ENCODE results near the gene CEL.

The CEL gene

DNA sequence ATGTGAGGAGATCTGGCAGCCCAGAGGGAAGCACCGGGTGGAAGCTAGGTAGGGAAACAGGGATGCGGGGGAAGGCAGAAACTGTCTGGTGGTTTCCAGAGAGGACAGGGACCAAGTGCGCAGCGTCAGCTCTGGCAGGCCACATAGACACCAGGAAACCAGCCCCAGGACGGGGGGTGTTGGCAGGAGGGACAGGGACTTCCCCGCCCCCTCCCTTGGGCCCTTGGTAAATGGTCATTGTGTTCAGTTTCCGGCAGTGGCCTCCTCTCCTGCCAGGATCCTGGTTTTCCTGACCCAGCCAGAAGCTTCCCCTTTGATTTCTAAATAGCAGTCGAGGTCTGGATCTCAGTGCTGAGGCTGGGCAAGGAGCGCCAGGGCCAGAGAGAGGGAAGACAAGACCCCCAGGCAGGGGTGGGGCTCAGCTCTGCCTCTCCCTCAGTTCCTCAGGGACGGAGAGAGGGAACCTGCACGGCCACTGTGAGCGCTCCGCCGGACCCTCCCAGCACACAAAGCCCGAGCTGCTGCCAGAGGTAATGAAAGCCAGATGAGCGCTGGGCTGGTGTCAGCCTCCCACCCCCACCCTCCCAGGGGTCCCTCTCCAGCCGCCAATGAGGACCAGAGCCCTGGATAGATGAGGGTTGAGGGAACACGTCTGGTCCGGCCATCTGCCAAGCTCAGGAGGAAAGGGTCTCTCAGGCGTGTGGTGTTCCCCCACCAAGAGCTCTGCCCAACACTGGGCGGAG lies 57.5 kb downstream of the CEL start:
- TF ChIP-seq RAD21 (IDR thresholded peaks at IDR 0.05; ENCODE audit: low read depth) (no peak), TCF12 (IDR thresholded peaks at IDR 0.05; ENCODE audit: low read depth) (no peak), YY1 (IDR thresholded peaks at IDR 0.05; ENCODE audit: low read depth) (no peak), FOXM1 (IDR thresholded peaks at IDR 0.05; ENCODE audit: borderline replicate concordance, low read depth) (no peak), NFIC (IDR thresholded peaks at IDR 0.05) (no peak)
- TF ChIP-seq, protein P1, sequence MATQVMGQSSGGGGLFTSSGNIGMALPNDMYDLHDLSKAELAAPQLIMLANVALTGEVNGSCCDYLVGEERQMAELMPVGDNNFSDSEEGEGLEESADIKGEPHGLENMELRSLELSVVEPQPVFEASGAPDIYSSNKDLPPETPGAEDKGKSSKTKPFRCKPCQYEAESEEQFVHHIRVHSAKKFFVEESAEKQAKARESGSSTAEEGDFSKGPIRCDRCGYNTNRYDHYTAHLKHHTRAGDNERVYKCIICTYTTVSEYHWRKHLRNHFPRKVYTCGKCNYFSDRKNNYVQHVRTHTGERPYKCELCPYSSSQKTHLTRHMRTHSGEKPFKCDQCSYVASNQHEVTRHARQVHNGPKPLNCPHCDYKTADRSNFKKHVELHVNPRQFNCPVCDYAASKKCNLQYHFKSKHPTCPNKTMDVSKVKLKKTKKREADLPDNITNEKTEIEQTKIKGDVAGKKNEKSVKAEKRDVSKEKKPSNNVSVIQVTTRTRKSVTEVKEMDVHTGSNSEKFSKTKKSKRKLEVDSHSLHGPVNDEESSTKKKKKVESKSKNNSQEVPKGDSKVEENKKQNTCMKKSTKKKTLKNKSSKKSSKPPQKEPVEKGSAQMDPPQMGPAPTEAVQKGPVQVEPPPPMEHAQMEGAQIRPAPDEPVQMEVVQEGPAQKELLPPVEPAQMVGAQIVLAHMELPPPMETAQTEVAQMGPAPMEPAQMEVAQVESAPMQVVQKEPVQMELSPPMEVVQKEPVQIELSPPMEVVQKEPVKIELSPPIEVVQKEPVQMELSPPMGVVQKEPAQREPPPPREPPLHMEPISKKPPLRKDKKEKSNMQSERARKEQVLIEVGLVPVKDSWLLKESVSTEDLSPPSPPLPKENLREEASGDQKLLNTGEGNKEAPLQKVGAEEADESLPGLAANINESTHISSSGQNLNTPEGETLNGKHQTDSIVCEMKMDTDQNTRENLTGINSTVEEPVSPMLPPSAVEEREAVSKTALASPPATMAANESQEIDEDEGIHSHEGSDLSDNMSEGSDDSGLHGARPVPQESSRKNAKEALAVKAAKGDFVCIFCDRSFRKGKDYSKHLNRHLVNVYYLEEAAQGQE (IDR thresholded peaks at IDR 0.05; ENCODE audit: low read depth), result no peak
- TF ChIP-seq, protein P2, sequence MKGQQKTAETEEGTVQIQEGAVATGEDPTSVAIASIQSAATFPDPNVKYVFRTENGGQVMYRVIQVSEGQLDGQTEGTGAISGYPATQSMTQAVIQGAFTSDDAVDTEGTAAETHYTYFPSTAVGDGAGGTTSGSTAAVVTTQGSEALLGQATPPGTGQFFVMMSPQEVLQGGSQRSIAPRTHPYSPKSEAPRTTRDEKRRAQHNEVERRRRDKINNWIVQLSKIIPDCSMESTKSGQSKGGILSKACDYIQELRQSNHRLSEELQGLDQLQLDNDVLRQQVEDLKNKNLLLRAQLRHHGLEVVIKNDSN (IDR thresholded peaks at IDR 0.05), result no peak

DNA sequence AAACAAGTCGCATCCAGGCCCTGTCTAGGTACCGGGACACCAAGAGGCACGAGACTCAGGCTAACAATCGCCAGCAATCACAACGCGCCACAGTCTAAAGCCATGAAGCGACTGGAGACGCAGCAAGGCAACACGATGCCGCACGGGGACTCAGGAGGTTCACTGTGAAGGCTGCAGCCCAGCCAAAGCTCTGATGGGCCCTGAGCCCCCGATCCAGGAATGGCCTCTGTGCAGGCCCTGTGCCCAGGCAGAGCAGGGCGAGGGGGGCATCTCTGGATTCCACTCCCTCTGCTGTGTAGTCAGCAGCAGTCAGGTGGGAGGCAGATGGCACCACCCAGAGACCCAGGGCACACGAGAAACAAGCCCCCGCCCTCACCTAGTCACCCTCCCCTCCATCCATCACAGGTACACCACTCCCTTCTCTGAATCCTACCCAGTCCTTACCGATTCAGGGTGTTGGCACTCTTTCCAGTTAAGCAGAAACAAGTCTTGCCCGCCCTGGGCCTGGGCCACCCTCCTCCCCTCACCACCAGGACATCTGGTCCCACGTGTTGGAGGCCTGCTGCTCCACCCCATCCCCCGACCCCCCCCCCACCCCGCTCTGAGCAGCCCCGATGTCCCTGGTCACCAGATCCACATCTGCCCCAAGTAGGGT lies 58.2 kb downstream of the CEL start:
- TF ChIP-seq TAF1 (IDR thresholded peaks at IDR 0.05; ENCODE audit: low read depth) (no peak), CEBPB (IDR thresholded peaks at IDR 0.05) (no peak), CREB1 (IDR thresholded peaks at IDR 0.05; ENCODE audit: low read depth) (no peak), EP300 (IDR thresholded peaks at IDR 0.05; ENCODE audit: borderline replicate concordance) (no peak), EGR1 (IDR thresholded peaks at IDR 0.05) (no peak), FOXM1 (IDR thresholded peaks at IDR 0.05; ENCODE audit: borderline replicate concordance, low read depth) (no peak), TCF12 (IDR thresholded peaks at IDR 0.05; ENCODE audit: low read depth) (no peak), RAD21 (IDR thresholded peaks at IDR 0.05; ENCODE audit: low read depth) (no peak), ZBTB7A (IDR thresholded peaks at IDR 0.05; ENCODE audit: low read depth) (no peak), YY1 (IDR thresholded peaks at IDR 0.05; ENCODE audit: low read depth) (no peak), NFIC (IDR thresholded peaks at IDR 0.05) (no peak), TEAD4 (IDR thresholded peaks at IDR 0.05) (no peak)
- TF ChIP-seq, protein P3, sequence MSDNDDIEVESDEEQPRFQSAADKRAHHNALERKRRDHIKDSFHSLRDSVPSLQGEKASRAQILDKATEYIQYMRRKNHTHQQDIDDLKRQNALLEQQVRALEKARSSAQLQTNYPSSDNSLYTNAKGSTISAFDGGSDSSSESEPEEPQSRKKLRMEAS (IDR thresholded peaks at IDR 0.05), result no peak
- TF ChIP-seq, protein P2 (IDR thresholded peaks at IDR 0.05), result no peak
- TF ChIP-seq, protein P1 (IDR thresholded peaks at IDR 0.05; ENCODE audit: low read depth), result no peak

DNA sequence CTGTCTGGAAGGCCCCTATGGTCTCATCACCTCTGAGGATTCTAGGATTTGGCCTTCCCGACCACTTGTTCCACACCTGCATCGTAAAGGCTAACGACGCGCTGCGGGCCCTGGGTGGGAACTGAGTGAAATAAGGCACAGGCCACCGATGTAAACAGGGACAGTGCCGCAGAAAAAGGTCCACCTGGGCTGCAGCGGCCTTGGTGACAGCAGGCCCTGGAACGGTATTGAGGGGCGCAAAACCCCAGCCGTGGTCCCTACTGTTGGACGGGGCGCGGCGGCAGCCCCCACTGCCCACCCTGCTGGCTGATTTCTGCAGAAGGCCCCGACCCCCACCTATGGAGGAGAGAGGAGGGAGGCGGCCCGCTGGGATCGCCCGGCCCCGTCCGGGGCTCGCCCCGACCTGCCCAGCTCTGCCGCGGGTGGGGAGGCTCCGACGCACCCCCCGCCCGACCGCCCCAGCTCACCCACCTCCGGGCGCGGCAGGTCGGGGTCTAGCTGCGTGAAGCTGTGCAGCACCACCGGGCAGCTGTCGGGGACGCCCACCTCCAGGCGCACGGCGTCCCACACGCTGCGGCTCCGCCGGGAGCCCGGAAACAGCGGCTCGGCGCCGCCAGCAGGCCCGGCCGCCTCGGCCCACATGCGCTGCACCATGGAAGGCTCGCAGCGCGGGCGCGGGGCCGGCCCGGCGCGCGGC lies 58.9 kb downstream of the CEL start:
- TF ChIP-seq TAF1 (IDR thresholded peaks at IDR 0.05; ENCODE audit: low read depth) (peak; percentile 28; the same call in 1 of the 2 replicates), YY1 (IDR thresholded peaks at IDR 0.05; ENCODE audit: low read depth) (no peak)
- TF ChIP-seq, protein P1 (IDR thresholded peaks at IDR 0.05; ENCODE audit: low read depth), result no peak
- TF ChIP-seq, protein P3 (IDR thresholded peaks at IDR 0.05), result peak; percentile 18; the same call in 1 of the 2 replicates
